GM18511 (cell line): ENCODE results near the gene TMEM229B.
"Not testable (repeated sequence)": the region's sequence is repeated elsewhere in the genome, so short reads cannot be mapped to it uniquely, and the experiment has no call there.

Source experiments
- ATAC-seq: cut with Tn5 transposase; IDR thresholded peaks from one replicate; pipeline ENCODE4 v1.9.1; 2021; ENCODE audit warnings: mild to moderate bottlenecking, moderate library complexity; ENCODE audit not compliant: unreplicated experiment

Gene TMEM229B

DNA sequence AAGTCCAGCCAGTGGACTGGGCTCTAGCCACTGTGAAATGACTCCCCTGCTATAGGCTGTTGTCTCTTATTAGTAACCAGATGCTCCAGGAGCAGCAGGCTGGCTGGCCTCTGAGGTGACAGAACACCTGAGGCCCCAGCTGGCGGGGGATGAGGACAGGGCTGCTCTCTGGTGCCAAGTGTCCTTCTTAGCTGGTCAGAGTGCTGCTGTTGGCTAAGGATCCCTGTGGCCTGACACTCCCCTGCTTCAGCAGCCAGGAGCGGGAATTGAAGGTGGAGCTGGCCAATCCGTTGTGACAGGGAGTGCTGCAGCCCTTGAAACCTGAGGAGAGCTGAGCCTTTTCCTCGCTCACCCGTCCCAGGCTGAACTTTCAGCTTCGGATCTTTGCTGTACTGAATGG, 30.7 kb downstream of the TMEM229B start:
- no peak for ATAC-seq

- no peak for ATAC-seq
These were observed 31.8 kb downstream of the TMEM229B start for GRCh38 chr14:67456732-67457131.

DNA sequence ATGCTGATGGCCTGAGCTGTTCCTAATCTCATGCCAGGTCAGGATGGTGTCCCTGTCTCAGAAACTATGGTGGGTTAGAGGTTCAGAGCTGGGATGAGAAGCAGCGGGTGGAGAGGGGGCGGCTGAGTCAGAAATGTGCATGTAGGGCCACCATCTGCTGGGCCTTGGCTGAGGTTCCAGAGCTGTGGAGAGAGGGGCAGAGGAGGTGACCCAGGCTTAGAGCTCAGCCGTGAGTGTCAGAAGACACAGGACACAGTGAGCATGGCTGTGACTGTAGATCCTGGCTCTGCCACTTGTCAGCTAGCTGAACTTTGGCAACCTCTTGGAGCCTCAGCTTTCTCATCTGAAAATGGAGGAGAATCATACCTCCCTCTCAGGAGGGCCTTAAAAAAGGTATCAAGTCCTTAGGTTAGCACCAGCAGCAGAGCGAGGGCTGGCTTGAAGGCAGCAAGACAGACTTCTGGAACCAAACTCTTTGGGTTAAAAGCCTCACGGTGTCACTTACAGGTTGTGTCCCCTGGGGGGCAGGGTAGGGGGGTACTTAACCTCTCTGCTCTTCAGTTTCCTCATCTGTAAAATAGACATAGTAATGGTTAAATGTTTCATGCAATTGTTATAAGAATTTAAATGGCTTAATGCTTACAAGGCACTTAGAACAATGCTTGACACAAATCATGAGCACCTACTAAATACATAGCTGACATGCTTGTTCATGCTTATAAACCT, 34.8 kb downstream of the TMEM229B start:
- ATAC-seq = no peak

- ATAC-seq = not testable (repeated sequence)
These were observed 36.9 kb downstream of the TMEM229B start for GRCh38 chr14:67451667-67452066.

GRCh38 chr14:67449096-67449495, 39.4 kb downstream of the TMEM229B start:
- ATAC-seq = no peak

DNA sequence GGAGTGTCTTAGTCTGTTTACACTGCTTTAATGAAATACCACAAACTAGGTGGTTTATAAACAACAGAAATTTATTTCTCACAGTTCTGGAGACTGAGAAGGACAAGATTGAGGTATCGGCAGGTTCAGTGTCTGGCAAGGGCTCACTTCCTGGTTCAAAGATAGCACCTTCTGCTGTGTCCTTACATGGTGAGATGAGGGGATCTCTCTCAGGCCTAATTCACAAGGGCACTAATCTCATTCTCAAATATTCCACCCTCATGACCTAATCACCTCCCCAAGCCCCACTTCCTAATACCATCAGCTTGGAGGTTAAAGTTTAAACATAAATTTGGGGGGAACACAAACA, 41.5 kb downstream of the TMEM229B start:
- ATAC-seq = no peak

DNA sequence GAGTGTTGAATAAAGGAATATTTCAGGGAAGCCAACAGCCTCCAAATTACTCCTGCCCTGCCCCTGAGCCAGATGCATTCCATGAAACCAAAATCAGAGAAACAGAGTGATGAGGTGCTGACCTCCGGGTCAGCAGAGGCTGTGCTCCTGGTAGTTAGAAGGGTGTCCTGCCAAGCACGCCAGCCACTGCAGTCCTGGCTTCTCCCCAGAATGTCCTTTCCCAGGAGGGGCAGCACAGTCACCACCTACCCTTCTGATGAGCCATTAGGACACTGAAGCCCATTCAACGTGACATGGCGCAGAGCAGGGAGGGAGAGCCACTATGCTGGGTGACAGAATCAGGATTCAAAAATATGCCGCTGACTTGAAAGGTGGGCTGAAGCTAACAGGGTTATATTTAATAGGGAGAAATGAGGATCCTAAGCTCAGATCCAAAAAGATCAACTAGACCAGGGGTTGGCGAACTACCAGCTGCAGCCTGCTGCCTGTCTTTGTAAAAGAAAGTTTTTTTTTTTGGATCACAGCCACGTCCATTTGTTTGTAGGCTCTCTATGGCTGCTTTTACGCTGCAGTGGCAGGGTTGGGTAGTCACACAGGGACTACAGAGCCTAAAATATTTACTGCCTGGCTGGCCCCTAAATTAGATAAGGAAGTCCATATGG, 42.0 kb downstream of the TMEM229B start:
- ATAC-seq = no peak

DNA sequence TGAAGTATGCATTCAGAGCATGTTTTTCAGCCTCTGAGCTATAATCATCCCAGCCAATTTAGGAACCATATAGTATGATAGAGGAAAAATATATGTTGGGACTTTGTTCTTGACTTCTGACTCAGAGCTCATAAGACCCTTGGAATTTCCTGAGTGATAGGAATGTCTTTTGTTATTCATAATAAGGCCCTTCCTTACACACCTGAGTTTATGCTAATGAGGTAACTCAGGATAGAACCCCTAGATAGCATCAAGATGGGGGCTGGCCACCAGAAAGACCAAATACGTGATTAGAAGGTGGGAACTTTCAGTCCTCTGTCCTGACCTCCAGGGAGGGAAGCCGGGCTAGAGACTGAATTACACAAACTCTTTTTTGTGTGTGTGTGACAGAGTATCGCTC, 44.1 kb downstream of the TMEM229B start:
- no peak for ATAC-seq

- ATAC-seq = no peak
These were observed 46.2 kb downstream of the TMEM229B start for GRCh38 chr14:67442139-67442906.

DNA sequence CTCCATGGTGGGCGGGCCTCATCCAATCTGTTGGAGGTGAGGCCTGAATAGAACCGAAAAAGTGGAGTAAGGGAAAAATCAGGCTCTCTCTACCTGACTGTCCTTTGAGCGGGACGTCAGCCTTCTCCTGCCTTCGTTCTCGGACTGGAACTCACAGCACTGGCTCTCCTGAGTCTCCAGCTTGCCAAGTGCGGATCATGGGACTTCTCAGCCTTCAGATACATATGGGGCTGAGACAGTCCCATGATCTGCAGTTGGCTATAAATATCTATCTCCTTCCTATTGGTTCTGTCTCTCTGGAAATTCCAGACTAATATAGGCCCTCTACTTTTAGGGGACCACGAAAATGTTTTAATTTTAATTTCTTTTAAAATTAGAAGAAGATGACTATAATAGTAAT, 46.8 kb downstream of the TMEM229B start:
- ATAC-seq = no peak

- no peak for ATAC-seq
These were observed 47.3 kb downstream of the TMEM229B start for GRCh38 chr14:67441256-67441655.

DNA sequence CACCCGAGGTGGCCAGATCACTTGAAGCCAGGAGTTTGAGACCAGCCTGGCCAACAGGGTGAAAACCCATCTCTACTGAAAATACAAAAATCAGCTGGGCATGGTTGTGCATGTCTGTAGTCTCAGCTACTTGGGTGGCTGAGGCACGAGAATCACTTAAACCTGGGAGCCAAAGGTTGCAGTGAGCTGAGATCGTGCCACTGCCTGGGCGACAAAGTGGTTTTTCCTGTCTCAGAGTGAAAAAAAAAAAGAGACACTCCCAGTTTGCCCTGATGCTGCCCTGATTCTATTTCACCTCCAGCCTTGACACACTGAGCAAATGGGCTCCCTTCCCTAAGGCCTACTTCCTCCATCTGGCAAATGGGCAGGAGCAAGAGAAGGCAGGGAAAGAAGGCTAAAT, 48.0 kb downstream of the TMEM229B start:
- ATAC-seq = no peak

- no peak for ATAC-seq
These were observed 49.6 kb downstream of the TMEM229B start for GRCh38 chr14:67438969-67439368.

DNA sequence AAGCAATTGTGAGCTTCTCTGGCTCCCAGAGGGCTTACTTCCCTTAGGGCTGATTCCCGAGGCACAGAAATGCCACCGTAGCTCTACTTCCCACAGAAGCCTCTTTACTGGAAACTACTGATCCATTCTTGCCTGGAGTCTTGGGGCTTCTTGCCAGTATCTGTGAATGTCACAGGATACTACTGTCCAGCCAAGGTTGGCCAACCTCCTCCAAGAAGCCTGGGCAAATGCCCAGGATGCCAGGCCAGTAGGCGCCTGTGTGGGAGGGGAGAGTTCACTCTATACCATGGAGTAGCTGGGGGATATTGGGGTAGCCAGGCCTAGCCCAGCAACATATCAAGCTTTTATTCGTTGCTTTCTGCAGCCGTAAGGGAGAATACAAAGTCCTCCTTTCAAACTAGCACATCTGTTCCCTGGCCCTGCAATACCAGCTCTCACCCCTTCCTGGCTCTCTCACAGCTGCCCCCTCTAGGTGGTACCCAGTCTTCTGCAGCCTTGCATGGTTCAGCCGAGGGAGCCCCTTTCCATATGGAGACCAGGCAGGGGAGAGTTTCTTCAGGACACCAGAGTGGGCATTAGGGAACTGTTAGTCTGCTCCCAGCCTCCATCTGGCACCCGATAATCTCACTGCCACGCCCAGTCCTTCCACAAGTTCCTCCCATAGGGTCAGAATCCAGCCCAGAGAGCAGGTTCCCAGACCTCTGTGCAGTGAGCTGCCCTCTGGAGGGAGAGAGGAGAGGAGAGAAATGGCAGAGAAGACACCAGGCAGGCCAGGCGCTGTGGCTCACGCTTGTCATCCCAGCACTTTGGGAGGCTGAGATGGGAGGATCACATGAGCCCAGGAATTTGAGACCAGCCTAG, 52.3 kb downstream of the TMEM229B start:
- ATAC-seq = no peak

GRCh38 chr14:67435603-67436002, 52.9 kb downstream of the TMEM229B start:
- ATAC-seq = no peak

- ATAC-seq = no peak
These were observed 56.4 kb downstream of the TMEM229B start for GRCh38 chr14:67432050-67432564.

DNA sequence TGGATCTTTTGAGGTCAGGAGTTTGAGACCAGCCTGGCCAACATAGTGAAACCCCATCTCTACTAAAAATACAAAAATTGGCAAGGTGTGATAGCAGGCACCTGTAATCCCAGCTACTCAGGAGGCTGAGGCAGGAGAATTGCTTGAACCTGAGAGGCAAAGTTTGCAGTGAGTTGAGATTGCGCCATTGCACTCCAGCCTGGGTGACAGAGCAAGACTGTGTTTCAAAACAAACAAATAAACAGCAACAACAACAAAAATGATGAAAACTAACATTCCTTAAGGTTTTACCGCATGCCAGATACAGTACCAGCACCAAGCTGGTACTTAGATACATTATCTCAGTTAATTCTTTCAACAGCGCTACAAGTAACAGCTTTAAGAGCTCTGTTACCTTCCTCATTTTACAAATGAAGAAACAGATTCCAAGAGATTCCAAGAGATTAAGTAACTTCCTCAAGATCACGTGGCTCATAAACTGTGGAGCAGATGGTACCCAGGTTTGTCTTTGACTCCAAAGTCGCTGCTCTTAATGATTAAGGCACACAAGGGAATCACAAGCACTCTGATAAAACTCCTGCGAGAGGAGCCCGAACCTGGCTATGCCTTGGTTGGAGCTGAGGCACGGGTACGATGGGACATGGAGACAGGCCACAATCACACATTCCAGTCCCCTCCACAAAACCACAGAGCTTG, 58.9 kb downstream of the TMEM229B start:
- no peak for ATAC-seq

GRCh38 chr14:67428501-67429031, 60.0 kb downstream of the TMEM229B start:
- ATAC-seq = no peak

- ATAC-seq = peak; percentile 70
These were observed 61.4 kb downstream of the TMEM229B start for GRCh38 chr14:67426983-67427606.
